Measurements from ENCODE around the gene TDRD10. TPM values are rescaled to one million over a fixed set of nuclear protein-coding genes. Genes with fewer than 3 reads are reported as not detected.

The TDRD10 gene
- total RNA-seq, 1 experiment from 2014 or later = 0.31 TPM

DNA sequence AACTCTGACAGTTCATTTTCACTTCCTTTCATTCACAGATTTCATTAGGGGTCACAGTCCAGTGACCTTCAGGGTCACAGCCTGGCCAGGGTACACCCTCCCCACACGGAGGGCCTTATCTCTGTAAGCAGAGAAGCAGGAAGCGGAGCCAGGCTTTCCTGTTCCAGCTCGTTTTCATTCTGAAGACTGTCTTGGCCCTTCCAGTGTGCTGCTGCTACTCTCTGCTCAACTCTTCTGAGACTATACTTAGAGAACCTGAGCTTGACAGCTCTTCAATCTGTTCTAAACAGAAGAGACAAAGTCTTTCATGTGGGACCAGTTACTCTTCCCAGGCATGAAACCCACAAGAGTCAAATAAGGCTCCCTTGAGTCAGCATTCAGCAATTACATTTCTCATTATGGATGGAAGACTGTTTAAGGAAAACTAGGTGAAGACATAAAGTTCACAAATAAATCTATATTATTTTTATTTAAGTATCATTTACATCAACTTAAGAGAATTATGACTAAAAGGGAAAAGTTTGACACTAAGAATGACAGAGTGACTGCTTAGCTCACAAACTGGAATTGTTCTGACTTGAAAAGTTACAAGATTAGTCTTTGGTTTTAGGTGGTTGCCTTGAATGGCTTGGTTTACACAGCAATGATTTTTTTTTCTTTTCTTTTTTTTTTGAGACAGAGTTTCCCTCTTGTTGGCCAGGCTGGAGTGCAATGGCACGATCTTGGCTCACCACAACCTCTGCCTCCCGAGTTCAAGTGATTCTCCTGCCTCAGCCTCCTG, 4.8 kb upstream of the TDRD10 start:
- Histone ChIP-seq H2AK5ac (ENCODE audit: insufficient read length, low read length) (no peak overlapping the region), H2BK20ac (ENCODE audit: low read depth, low read length, poor library complexity, severe bottlenecking) (no peak overlapping the region), H3K9ac (ENCODE audit: extremely low read depth, insufficient read length, low read length) (no peak overlapping the region), H3K56ac (ENCODE audit: insufficient read length, low read depth, low read length) (no peak overlapping the region), H3K4me1 (ENCODE audit: insufficient read depth, low read length) (no peaks in the 10 kb centered on the region; the same call in 1 of the 2 replicates), H3K18ac (ENCODE audit: insufficient read length, low read depth, low read length) (no peak overlapping the region), H2BK12ac (ENCODE audit: insufficient read length, low read depth, low read length) (no peak overlapping the region), H3K23ac (ENCODE audit: insufficient read length, low read depth, low read length) (no peak overlapping the region), H2AFZ (ENCODE audit: low read length) (no peak overlapping the region), H4K91ac (ENCODE audit: insufficient read length, low read depth, low read length) (no peak overlapping the region), H3K4me2 (ENCODE audit: insufficient read depth, insufficient read length, low read length) (no peak overlapping the region), H4K5ac (ENCODE audit: insufficient read length, low read depth, low read length) (no peak overlapping the region), H4K20me1 (ENCODE audit: control insufficient read depth, insufficient read depth, insufficient read length) (no peaks in the 10 kb centered on the region), H3K79me2 (ENCODE audit: insufficient read depth, low read length) (no peaks in the 10 kb centered on the region), H2BK5ac (ENCODE audit: insufficient read length, low read length) (no peak overlapping the region), H4K8ac (replicated peaks; ENCODE audit: insufficient read length, low read depth, low read length) (no peak overlapping the region), H3K79me1 (ENCODE audit: insufficient read depth, low read depth, low read length, poor library complexity, severe bottlenecking) (no peaks in the 10 kb centered on the region), H3K14ac (ENCODE audit: insufficient read depth, low read length) (no peak overlapping the region), H3K27me3 (ENCODE audit: insufficient read depth, low read length) (peaks cover 30% of the 10 kb centered on the region), H2BK120ac (ENCODE audit: low read depth, low read length, poor library complexity, severe bottlenecking) (no peak overlapping the region), H3T11ph (ENCODE audit: low read length) (no peak overlapping the region), H2BK15ac (ENCODE audit: low read depth, low read length) (no peak overlapping the region), H3K23me2 (ENCODE audit: insufficient read length, low read depth, low read length, poor library complexity, severe bottlenecking) (peaks cover 3% of the 10 kb centered on the region), H3K4ac (ENCODE audit: low read depth, low read length) (no peak overlapping the region), H3K9me3 (ENCODE audit: control insufficient read depth, low read depth, low read length) (no peaks in the 10 kb centered on the region), H3K27ac (ENCODE audit: insufficient read length, low read depth, low read length) (no peak overlapping the region)
- no CpG with 5 or more reads among the region's 5 CpGs for WGBS (ENCODE audit: extremely low coverage, insufficient read length, low lambda C conversion rate)
- H3K4me1 Mint-ChIP-seq = peaks cover 12 to 17% of the 10 kb centered on the region in 2 experiments
- peaks cover 39% of the 10 kb centered on the region for H3K27me3 Mint-ChIP-seq (ENCODE audit: low read depth)
- DNase-seq = no peak
- no peaks in the 10 kb centered on the region; a peak in 1 of 5 replicates for H3K9me3 Mint-ChIP-seq
- no peak overlapping the region for H3K27ac Mint-ChIP-seq
- no peak overlapping the region for H3K4me3 Mint-ChIP-seq
- no peaks in the 10 kb centered on the region for H3K36me3 Mint-ChIP-seq (ENCODE audit: insufficient read depth in 1 of 3, low read depth in 3 of 3)
- TF ChIP-seq, protein P1, sequence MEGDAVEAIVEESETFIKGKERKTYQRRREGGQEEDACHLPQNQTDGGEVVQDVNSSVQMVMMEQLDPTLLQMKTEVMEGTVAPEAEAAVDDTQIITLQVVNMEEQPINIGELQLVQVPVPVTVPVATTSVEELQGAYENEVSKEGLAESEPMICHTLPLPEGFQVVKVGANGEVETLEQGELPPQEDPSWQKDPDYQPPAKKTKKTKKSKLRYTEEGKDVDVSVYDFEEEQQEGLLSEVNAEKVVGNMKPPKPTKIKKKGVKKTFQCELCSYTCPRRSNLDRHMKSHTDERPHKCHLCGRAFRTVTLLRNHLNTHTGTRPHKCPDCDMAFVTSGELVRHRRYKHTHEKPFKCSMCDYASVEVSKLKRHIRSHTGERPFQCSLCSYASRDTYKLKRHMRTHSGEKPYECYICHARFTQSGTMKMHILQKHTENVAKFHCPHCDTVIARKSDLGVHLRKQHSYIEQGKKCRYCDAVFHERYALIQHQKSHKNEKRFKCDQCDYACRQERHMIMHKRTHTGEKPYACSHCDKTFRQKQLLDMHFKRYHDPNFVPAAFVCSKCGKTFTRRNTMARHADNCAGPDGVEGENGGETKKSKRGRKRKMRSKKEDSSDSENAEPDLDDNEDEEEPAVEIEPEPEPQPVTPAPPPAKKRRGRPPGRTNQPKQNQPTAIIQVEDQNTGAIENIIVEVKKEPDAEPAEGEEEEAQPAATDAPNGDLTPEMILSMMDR (conservative IDR thresholded peaks at IDR 0.05) = no peak
